IMR-90 (cell line): ENCODE measurements around the gene SLC7A7.

Source experiments
- BHLHE40 ChIP-seq: fragments of 150-350 bp; IDR thresholded peaks from 2 replicates; pipeline ENCODE4 v1.6.1; 2016; ENCODE audit warnings: mild to moderate bottlenecking, low read depth, low read length
- CEBPB ChIP-seq: IDR thresholded peaks from 2 replicates; pipeline ENCODE4 v1.6.1; 2012; ENCODE audit warnings: low read depth, low read length, improper control_type of control experiment
- CHD1 ChIP-seq: IDR thresholded peaks from 2 replicates; pipeline ENCODE4 v1.6.1; 2012; ENCODE audit warnings: low read depth, low read length, improper control_type of control experiment
- CTCF ChIP-seq: conservative IDR thresholded peaks from 2 replicates; pipeline ENCODE4 v1.5.1; 2012; ENCODE audit warnings: mild to moderate bottlenecking, low read depth, low read length, improper control_type of control experiment
- MXI1 ChIP-seq: IDR thresholded peaks from 2 replicates; pipeline ENCODE4 v1.6.1; 2012; ENCODE audit warnings: low read depth, mild to moderate bottlenecking, low read length, moderate library complexity, borderline replicate concordance
- POLR2A ChIP-seq: IDR thresholded peaks from 2 replicates; pipeline ENCODE4 v1.6.1; 2012; ENCODE audit warnings: mild to moderate bottlenecking, low read depth, low read length
- RAD21 ChIP-seq: IDR thresholded peaks from 2 replicates; pipeline ENCODE4 v1.6.1; 2012; ENCODE audit warnings: low read length, improper control_type of control experiment
- RCOR1 ChIP-seq: IDR thresholded peaks from 2 replicates; pipeline ENCODE4 v1.6.1; 2012; ENCODE audit warnings: mild to moderate bottlenecking, low read length, improper control_type of control experiment; ENCODE audit not compliant: insufficient replicate concordance
- RFX5 ChIP-seq: IDR thresholded peaks from 2 replicates; pipeline ENCODE4 v1.8.0; 2012; ENCODE audit warnings: low read depth, mild to moderate bottlenecking, low read length, moderate library complexity
- USF2 ChIP-seq: fragments of 150-350 bp; IDR thresholded peaks from 2 replicates; pipeline ENCODE4 v1.6.1; 2017; ENCODE audit warnings: mild to moderate bottlenecking, antibody characterized with exemption, low read length, low read depth

GRCh38 chr14:22841311-22841710, 26.1 kb upstream of the SLC7A7 start:
- TF ChIP-seq RAD21 (no peak), CTCF (no peak), USF2 (no peak), CEBPB (no peak), CHD1 (no peak), RFX5 (no peak), POLR2A (no peak; the same call in 1 of the 2 replicates), BHLHE40 (no peak), MXI1 (no peak), RCOR1 (no peak)
